ENCODE data around the gene CDC14A.

DNA sequence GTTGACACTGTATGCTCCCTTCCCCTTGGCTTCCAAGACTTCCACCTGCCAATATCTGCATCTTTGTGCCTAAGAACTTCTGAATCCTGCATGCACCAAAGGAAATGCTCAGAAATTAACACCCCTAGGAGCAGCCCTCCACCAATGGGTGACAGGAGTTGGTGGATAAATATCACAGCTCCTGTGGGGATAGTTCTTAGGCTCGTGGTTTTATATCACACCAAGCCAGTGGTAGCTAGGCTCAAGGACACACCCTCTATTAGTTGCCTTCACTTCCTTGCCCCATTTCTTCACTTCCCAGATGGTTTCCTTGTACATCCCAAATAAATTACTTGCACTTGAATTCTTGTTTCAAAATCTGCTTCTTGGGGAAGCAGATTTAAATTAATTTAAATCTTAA is 16.9 kb upstream of the CDC14A start:
- TF ChIP-seq, protein P1, sequence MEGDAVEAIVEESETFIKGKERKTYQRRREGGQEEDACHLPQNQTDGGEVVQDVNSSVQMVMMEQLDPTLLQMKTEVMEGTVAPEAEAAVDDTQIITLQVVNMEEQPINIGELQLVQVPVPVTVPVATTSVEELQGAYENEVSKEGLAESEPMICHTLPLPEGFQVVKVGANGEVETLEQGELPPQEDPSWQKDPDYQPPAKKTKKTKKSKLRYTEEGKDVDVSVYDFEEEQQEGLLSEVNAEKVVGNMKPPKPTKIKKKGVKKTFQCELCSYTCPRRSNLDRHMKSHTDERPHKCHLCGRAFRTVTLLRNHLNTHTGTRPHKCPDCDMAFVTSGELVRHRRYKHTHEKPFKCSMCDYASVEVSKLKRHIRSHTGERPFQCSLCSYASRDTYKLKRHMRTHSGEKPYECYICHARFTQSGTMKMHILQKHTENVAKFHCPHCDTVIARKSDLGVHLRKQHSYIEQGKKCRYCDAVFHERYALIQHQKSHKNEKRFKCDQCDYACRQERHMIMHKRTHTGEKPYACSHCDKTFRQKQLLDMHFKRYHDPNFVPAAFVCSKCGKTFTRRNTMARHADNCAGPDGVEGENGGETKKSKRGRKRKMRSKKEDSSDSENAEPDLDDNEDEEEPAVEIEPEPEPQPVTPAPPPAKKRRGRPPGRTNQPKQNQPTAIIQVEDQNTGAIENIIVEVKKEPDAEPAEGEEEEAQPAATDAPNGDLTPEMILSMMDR (IDR thresholded peaks at IDR 0.05; ENCODE audit: insufficient read depth, low read depth, low read length) = no peak
- TF ChIP-seq EZH2 (IDR thresholded peaks at IDR 0.05; ENCODE audit: insufficient read depth, low read length) = no peak

All from astrocyte (in vitro differentiated cells and primary cell).